ENCODE measurements around the gene TMEM179.
"Not testable (repeated sequence)": the region's sequence is repeated elsewhere in the genome, so short reads cannot be mapped to it uniquely, and the experiment has no call there.

TMEM179 gene

DNA sequence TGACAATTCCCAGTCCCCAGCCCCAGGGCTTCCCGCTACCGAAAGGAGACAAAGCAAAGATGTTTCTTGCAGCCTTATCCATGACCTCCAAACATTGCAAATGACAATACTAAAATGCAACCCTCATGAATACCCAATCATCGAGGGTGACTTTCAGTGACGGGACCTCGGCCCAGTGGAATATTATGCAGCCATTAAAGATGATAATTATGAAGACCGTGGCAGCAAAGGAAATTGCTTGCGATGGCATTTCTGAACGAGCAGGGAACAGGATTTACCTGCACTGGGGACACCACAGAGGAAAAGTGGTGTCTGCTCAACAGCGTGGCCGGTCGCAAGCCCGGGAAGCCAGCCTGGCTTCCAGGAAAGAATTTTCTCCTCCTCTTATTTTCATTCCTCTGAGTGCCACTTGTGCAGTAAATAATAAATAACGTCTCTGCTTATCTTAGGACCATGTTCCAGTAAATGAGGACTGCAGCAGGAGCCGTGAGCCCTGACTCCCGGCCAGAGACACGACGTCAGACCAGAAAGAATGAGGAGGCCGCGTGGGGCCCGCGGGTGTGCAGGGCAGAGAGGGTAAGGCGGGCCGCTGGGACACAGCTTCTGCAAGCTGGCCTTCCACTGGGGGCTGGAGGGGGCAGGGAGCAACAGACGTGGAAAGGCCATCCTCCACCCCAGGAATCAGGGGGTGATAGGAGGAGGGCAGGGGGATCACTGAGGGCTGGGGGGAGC is 18.4 kb downstream of the TMEM179 start:
- DNase-seq: no peak

DNA sequence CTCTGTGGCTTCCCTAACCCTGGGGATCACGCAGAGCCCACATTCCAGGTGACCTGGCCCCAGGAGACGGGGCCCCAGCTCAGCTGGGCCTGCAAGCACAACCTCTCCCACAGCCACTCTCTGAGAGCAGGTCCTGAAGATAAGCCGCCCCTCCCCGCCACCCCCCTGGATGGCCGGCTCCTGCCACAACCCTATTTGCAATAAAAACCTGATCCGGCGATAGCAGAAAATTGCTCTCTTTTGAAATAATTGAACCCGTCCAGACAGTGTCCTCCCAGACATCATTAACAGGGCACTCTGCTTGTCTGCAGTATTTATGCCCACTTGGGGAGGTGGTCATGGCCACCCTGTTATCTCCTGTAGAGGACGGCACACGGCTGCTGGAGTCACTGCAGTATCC is 20.0 kb downstream of the TMEM179 start:
- DNase-seq: no peak

DNA sequence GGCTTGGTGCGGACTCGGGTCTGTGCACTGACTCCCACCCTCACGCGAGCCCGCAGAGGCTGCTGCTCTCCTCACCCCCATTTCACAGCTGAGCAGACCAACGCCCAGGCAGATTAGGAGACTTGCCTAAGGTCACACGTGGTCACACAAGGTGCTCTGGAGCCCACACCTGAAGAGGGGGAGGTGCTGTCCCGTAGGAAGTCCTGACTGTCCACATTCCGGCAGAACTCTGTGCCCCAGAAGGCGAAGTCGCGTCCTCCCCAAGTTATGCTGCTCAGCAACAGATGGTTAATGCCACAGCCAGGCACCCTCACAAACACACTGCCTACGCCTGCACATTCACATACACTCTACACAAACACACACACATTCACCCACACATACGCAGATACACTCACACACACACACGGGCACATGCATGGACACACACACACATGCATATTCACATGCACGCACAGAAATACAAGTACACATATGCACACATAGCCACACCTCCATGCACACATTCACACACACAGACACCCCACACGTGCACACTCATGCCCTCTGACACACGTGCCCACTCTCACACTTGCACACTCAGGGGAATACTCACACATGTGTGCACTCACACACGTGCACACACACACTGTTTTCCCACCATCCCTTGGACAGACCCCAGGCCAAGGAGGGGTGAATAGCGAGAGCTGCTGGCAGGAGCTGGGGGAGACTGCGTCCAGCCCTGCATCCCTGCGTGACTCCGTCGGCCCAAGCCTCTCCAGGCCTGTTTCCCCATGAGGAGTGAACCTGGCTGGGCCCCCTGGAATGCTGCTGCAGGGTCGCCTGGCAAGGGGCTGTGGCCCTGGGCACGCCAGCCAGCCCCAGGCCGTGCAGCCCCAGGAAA is 20.9 kb downstream of the TMEM179 start:
- no peak for DNase-seq

DNA sequence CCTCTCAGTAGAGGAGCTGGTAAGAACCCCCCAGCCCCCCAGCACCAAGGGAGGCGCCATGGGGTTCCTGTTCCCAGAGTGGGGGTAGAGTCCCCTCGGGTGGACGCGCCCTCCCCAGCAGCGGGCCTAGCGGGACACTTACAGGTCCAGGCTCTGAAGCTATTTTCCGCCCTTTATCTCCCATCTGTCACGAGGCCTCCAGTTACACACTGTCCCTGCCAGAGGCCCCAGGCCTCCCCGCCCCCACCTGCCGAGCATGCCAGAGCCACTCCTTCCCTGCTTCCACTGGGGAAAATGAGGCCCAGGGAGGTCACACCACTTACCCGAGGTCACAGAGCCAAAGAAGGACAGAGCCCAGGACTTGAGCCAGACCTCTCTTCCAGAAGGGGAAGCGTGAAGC is 21.9 kb downstream of the TMEM179 start:
- DNase-seq: peak; percentile 41

DNA sequence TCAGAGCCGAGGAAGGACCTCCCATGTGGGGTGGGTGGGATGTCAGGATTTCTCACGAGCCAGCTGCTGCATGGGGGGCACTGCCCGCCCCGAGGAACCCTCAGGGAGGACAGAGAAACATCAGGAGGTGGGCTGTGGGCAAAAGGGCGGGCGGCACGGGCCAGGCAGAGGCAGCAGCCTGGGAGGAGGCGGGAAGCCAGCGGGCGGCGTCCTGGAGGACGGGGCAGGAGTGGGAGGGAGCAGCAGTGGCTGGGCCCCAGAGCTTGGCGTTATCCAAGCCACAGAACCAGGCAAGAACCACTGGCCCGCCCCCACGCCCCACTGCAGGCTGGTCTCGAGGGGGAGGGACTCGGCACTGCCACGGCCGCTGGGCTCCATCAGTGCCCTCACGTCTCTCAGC is 22.6 kb downstream of the TMEM179 start:
- no peak for DNase-seq

DNA sequence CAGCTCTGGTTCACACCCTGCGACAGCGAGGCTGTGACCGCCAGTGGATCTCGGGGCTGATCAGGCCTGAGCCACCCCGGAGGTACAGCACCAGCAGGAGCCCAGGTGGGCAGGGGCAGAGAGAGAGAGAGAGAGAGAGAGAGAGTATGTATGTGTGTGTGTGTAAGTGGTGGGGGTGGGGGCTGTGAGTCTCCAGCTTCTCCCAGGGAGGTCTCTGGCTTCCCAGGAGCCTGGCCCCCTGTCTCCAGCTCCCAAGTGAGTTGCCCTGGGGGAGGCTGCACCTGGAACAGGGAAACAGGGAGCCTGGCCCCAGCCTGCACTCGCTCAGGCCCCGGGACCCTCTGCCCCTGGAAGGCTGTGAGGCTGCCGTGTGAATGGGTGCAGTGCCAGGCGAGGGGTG is 23.1 kb downstream of the TMEM179 start:
- no peak for DNase-seq

DNA sequence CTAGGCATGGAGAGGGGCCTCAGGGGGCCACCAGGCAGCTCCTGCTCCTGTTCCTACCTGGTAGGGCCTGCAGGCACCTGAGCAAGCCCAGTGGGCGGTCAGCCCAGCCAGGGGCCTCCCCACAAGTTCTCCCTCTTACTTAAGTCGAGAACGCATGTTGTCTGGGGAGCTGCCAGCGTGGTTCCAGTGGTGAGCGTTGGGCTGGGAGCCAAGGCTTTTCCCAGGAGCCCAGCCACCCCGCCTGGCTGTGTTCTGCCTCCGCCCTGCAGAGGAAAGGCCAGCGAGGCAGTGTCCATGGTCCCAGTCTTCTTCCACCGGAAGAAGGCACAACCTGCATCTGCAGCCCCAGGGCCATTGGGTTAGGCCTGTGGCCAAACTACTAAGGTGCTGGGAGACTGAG is 23.6 kb downstream of the TMEM179 start:
- peak; percentile 37 for DNase-seq

DNA sequence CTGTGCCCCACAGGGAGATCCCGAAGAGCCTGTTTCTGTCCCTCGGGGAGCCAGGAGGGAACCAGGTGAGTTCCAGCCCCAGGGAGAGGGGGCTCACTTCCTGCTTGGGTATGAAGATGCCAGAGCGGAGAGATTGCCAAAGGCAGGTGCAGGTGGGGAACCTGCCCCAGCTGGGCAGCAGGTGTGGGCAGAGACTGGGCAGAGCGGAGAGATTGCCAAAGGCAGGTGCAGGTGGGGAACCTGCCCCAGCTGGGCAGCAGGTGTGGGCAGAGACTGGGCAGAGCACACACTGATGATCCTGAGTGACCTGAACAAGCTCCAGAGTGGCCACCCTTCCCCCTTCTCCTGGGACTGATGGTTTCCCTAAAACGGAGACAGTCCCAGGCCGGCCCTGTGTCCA is 24.6 kb downstream of the TMEM179 start:
- not testable (repeated sequence) for DNase-seq

DNA sequence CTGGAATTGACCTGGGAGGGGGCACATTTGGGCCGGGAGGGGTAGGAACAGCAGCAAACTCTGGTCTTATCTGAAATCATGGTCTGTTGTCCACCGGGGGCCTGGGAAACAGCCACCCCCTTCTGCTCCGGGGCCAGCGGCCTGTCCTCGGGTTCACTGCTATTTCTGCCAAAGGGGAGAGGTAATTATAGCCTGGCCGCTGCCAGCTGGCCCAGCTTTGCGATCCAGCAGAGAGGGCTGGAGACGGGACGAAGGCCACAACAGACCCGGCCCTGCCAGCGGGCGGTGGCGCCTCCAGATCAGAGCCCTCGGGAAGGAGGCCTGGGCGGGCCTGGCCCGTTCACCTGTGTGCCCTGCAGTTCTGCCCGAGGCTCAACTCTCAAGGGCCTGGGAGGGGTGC is 25.1 kb downstream of the TMEM179 start, which contains the start of gene C14orf180:
Gene C14orf180 (plus strand): TSS at position 258 of the 400 bp plus-strand sequence. CDS start 6,667 bp downstream, outside the sequence.
- DNase-seq: no peak

DNA sequence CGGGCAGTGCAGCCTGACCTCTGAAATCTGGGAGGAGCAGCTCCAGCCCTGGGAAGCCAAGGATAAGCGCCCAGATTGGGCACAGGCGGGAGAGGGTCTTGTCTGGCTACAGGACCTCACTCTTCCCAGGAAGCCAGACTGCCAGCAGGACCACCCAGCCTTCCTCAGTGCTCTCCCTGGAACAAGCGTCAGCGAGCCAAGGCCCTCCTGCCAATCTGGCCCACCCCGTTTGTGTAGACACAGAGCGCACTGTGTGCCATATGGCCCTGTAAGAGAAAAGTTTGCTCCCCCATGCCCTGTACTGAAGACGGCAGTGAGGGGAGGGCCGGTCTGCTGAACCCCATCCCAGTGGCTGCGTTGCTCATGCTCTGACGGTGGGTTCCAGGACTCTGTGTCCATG is 26.3 kb downstream of the TMEM179 start:
- DNase-seq: peak; percentile 80

DNA sequence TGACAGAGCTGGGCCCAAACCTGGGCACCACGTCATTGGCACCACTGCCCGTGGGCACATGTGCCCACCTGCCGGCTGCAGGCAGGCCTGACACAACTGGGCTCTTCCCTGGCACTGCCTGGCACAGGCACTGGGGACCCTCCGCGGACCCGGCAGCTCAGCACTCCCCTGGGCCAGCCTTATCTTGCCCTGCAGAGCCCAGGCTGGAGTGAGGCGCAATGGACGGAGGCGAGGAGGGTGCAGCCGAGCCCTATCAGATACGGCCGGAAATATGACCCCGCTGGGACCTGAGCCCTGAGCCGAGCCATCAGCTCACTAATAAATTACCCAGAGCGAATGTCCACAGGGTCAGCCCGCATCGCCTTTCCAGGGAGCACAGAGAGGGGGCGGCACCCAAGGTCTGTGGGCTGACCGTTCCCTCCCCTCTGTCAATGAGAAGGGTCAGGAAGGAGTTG is 26.7 kb downstream of the TMEM179 start:
- DNase-seq: no peak

DNA sequence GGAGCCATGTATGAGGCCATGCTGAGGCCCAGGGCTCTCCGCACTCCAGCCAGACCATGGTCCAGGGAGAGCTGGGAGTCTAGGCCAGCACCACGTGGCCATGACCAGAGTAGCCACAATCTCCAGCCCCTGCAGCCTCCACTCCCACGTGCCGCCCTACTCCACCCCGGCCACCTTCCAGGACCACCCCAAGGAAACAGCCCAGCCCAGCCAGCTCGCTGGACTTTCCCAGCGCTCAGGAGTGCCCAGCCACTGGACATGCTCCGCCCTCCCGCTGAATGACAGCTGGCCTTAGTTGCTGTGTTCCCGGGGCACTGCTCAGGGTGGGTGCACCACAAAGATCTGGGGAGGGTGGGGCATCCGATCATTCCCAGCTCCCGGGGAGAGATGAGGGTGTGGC is 27.1 kb downstream of the TMEM179 start:
- no peak for DNase-seq

DNA sequence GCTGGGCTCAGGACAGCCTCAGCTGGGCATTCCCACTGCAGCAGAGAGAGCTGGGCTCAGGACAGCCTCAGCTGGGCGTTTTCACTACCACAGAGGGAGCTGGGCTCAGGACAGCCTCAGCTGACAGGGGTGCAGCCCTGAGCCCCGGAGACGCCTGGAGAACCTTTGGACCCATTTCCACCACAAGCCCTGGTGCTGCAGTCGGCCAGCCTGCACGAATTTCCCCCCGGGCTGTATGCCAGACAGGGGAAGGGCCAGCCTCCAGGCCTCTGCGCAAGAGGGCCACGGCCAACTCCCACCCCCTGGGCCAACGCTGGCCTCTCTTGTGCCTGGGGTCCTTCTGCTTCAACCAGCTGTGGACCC is 27.6 kb downstream of the TMEM179 start:
- no peak for DNase-seq

DNA sequence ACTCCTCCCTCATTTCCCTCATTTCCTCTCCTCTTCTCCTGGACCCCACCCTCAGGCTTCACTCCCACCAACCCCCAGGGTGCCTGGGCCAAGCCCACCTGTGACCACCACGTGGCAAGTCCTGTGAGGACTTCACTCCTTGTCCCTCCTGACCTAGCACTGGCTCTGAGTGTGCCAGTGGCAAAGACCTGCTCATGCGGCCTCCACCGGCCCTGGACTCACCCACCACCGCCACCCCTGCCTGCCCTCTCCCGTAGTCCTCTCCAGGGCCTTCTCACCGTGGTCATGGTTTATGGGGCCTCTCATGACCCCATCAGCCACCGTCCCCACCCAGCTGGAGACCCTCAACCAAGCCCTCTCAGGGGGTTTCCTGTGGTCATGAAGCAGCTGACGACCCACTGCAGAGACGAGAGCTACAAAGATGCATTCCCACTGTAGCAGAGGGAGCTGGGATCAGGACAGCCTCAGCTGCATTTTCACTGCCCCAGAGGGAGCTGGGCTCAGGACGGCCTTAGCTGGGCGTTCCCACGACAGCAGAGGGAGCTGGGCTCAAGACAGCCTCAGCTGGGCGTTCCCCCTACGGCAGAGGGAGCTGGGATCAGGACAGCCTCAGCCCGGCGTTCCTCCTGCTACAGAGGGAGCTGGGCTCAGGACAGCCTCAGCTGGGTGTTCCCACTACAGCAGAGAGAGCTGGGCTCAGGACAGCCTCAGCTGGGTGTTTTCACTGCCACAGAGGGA is 28.2 kb downstream of the TMEM179 start:
- no peak for DNase-seq

DNA sequence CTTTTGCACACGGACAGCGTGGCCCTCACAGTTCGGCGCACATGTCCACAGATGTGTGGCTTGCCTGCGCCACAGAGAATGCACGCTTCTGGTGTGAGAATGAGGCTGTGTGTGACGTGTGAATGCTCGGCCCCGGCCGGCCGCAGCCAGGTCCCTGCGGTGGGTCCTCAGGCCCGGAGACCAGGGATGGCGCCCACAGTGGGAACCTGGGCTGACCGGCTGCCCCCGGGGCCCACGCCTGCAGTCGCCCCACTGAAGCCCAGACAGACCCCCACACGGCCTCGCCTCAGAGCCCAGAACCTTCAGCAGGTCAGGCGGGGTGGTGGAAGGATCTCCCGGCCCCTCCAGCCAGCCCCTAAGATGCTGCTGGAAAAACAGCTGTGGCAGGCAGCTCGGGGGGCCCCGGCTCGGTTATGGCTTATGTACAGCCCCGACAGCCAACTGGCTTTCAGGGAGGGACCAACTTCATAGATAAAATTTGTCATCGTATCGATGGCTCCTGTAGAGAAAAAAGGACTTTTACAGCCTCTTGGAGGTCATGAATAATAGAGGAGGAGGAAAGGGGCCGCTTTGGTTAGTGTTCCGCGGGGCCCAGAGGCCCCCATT is 29.5 kb downstream of the TMEM179 start:
- no peak for DNase-seq

DNA sequence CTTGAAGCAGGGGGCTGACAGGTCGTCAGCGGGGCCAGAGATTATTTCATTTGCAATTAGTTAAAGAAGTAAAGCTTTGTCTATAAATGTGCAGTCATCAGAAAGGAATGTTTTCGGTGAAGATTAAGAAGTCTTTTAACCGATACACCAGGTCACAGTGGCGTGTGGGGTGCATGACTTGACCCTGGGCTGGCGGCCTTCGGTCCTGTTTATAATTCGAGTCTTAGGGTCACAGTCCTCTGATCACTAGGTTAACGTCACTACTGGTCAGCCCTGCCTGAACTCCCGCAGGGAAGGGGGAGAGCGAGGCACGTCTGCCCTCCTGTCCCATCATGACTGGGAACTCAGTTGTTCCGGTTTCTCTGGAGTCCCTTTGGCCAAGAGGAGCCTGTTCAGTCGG is 30.0 kb downstream of the TMEM179 start:
- DNase-seq: no peak

DNA sequence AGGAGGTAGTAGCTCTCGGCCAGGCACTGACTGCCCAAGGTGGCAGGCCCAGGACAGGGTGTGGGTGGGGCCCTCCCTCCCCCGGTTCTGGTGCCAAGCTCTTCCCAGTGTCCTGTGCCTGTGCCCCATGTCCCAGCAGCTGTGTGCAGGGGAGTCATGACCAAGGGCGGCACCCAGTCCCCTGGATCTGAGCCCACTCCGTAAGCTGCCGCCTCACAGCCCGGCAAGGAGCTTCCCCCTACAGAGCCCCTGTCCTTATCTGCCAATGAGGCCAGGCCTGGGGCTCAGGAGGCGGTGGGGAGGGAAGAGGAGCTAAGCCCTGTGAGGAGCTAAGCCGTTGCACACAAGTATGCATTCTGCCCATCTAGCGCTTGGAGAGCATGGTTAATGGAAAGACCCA is 30.6 kb downstream of the TMEM179 start:
- DNase-seq: no peak

DNA sequence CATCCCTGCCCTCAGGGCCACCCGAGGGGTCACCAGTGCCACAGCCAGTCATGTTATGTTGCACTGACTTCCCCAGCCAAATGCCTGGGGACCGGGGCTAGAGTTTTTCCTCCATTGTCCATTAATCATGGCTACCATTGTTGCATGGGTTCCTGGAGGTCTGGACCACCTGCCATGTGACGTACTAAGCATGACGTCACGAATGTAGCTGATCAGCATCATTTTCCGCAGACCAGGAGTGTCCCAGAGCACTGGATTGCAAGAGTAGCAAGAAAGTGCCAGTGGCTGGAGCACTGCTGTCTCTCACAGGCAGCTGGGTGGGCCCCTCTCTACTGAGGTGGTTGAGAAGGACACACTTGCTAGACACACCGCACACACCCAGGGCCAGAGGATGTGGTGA is 31.9 kb downstream of the TMEM179 start:
- no peak for DNase-seq

DNA sequence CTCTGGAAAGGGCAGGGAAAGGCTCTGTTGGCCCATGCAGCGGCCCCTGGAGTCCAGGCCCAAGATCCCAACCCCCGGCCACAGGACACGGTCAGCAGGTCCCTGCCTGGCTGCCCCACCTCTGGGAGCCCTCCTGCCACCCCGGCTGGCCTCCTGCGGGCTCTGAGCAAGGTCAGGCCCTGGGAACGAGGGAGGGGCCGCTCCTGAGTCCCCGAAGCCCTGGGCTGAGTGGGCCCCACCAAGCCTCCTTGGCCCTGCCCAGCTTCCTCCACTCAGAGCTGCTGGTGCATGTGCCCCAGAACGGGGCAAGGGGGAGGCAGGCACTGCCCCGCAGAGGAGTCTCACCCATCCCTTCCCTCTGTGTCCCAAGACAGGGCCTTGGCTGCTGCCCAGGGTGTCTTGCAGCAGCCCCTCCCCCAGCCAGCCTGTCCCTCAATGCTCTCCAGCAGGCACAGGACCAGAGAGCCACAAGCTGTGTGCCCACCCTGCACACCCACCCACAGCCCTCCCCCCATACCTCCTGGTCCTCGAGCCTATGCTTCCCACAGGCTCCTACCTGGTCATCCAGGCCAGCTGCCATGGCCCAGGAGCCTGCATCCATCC is 32.4 kb downstream of the TMEM179 start:
- no peak for DNase-seq

DNA sequence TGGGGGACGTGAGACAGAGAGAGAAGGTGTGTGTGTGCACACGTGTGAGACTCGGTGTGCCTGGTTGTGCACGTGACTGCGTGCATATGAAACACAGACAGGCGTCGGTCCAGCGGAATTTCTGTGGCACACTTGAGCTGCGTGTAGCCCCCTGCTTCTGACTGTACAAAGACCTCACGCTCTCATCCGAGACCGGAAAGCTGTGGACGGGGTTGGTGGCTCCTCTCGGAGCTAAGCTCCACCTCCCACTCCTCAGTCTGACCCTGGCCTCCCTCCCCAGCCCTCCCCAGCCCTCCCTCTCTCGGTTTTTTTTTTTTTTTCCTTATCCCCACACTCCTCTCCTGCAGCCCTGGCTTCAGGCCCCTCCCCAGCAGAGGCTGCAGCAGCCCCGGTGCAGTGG is 33.3 kb downstream of the TMEM179 start:
- DNase-seq: no peak

DNA sequence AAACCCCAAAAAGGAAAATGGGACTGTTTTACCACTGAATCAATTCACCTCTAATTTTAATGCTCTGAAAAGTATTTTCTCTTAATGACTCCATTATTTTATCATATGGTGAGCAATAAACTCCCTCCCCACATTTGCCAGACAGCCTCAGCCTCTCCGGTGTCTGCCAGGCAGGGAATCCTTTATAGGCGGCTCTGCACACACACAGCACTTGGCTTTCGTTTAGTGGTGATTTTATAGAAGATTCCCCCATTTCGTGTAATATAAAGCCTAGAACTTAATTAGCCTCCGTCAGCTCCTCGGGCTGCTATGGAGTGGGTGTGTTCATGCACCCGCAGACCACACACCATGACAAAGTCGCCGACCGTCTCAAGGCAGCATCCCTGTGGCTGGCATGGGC is 35.1 kb downstream of the TMEM179 start:
- no peak for DNase-seq

DNA sequence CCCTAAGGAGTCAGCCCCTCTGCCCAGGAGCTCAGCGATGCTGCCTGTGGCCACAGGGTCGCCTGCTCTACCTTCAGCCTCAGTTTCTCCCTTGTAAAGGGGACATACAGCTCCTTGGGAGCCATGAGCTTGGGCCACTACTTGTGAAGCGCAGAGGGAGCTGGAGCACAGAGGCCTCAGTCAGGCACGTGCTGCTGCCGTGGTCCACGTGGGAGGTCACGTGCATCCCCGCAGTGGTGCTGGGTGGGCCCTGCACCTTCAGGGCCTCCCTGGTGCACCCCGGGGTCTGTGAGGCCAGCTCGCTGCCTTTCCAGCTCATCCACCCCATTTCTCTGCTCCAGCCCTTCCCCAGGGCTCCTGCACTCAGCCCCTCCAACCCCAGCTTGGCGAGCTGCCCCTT is 36.0 kb downstream of the TMEM179 start:
- DNase-seq: no peak

DNA sequence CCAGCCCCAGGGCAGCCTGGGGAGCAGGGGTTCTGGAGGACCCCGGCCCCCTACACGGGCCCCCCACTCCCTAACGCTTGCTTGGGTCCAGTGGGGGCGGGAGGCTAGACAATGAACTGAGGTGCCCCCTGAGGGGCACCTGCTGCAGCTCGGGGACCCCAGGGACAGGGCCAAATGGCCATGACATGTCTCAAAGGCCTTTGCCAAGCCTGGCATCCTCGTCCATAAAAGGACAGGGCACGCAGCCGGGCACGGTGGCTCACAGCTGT is 36.7 kb downstream of the TMEM179 start:
- DNase-seq: no peak
